Stomach (tissue), 9 donors: ENCODE results near the gene SRL. TPM values are rescaled to one million over a fixed set of nuclear protein-coding genes. Genes with fewer than 3 reads are reported as not detected.

Experiments used
- DNase-seq, 2 donors: peaks; one replicate each; pipeline versions ENCODE4 v3.0.0 to v3.0.0-alpha.2; 2013 to 2019
- H3K27ac ChIP-seq, 5 donors: fragments of 200-600 bp in 4 of 5; sonication (generic) in 4 of 5; one replicate each; pipeline ENCODE4 v1.5.1; 2013 to 2019; ENCODE audit warnings: mild to moderate bottlenecking in 1 of 5, moderate library complexity in 1 of 5
- H3K27me3 ChIP-seq, 3 donors: fragments of 200-600 bp; sonication (generic); one replicate each; pipeline ENCODE4 v1.5.1; 2017 to 2019; ENCODE audit warnings: mixed run types in 1 of 3
- H3K36me3 ChIP-seq, 4 donors: fragments of 200-600 bp; sonication (generic); 1 replicate in 3 of 4; 2 replicates in 1 of 4; pipeline ENCODE4 v1.5.1; 2016 to 2019
- H3K4me1 ChIP-seq, 4 donors: fragments of 200-600 bp; sonication (generic); one replicate each; pipeline ENCODE4 v1.5.1; 2016 to 2019
- H3K4me3 ChIP-seq, 4 donors: fragments of 200-600 bp; sonication (generic) in 3 of 4; one replicate each; pipeline ENCODE4 v1.5.1; 2016 to 2019; ENCODE audit warnings: mild to moderate bottlenecking in 1 of 4
- H3K9me3 ChIP-seq, 4 donors: fragments of 200-600 bp; sonication (generic); one replicate each; pipeline ENCODE4 v1.5.1; 2016 to 2019
- CTCF ChIP-seq, 7 experiments: fragments of 450-650 bp in 4 of 7; fragments of 200-600 bp in 3 of 7; sonication (generic) in 3 of 7; IDR thresholded peaks; one replicate each; pipeline ENCODE4 v1.5.1; 2016 to 2019; ENCODE audit warnings: antibody characterized with exemption in 7 of 7, control low read depth in 2 of 7, mild to moderate bottlenecking in 1 of 7
- EP300 ChIP-seq: sonication (generic); formaldehyde crosslinking; IDR thresholded peaks from one replicate; pipeline ENCODE4 v1.6.1; 2017; ENCODE audit warnings: antibody characterized with exemption
- POLR2A ChIP-seq, 4 donors: fragments of 450-650 bp; IDR thresholded peaks; one replicate each; pipeline ENCODE4 v1.6.1; 2016; ENCODE audit warnings: antibody characterized with exemption in 4 of 4, control low read depth in 2 of 4, mild to moderate bottlenecking in 1 of 4, moderate library complexity in 1 of 4
- POLR2AphosphoS5 ChIP-seq, 3 donors: sonication (generic); formaldehyde crosslinking; IDR thresholded peaks; one replicate each; pipeline ENCODE4 v1.6.1; 2016; ENCODE audit warnings: antibody characterized with exemption in 3 of 3
- WGBS, 5 donors: extraction: QIAGEN DNeasy Blood & Tissue Kit in 3 of 5; methylation state at CpG; one replicate each; pipeline versions ENCODE4 v1.1.5 to v1.1.7; 2013 to 2018; 5-methylcytosine and 5-hydroxymethylcytosine counted together
- intact Hi-C: fragments of 100-400 bp; cut with DNase I; formaldehyde crosslinking; loops from one replicate; pipeline ENCODE4 v1.15.1; 2023; ENCODE audit warnings: low total_unique reads
- polyA plus RNA-seq, 3 donors: library from polyadenylated mRNA; stranded (reverse); fragments of 200-250 nt; gene quantifications; one replicate each; pipeline ENCODE4 v1.2.3, GENCODE V29; 2013
- total RNA-seq, 5 donors: library from RNA; depleted of rRNA; stranded (reverse); fragments of >200 nt; gene quantifications; one replicate each; pipeline versions ENCODE4 v1.1.0 to v1.2.3, GENCODE V29; 2014 to 2016
- donor health status: healthy with polysubstance abuse.
- donor health status: Bipolar disorder and iron deficiency.
- donor health status: healthy.

The SRL gene
- total and polyA plus RNA-seq, 8 donors = 0.31 to 1.5 (median 0.65) TPM; not detected in 4

GRCh38 chr16:4169415-4169814 lies 72.5 kb downstream of the SRL start:
- Histone ChIP-seq H3K36me3 (no peaks in the 10 kb centered on the region), H3K4me3 (no peak overlapping the region), H3K27ac (no peak overlapping the region), H3K4me1 (no peaks in the 10 kb centered on the region), H3K9me3 (no peaks in the 10 kb centered on the region), H3K27me3 (no peaks in the 10 kb centered on the region)
- DNase-seq = no peak
- TF ChIP-seq POLR2A (IDR thresholded peaks at IDR 0.05) = no peak
- no peak for TF ChIP-seq POLR2AphosphoS5 (IDR thresholded peaks at IDR 0.05)
- no peak for TF ChIP-seq EP300
- no peak for TF ChIP-seq CTCF (IDR thresholded peaks at IDR 0.05)
- intact Hi-C loops = no loop called here
- WGBS, 5 donors = 81 to 88% (median 84%) methylated on average over 6 of the region's 6 CpGs

GRCh38 chr16:4166821-4167220 lies 75.1 kb downstream of the SRL start:
- no peaks in the 10 kb centered on the region for H3K4me1 ChIP-seq
- intact Hi-C loops = no loop called here
- H3K27me3 ChIP-seq = no peaks in the 10 kb centered on the region
- DNase-seq = no peak
- no peaks in the 10 kb centered on the region for H3K9me3 ChIP-seq
- no peaks in the 10 kb centered on the region for H3K36me3 ChIP-seq
- 83 to 95% (median 87%) methylated on average over 4 of the region's 4 CpGs for WGBS, 5 donors
- H3K4me3 ChIP-seq = no peak overlapping the region
- TF ChIP-seq POLR2AphosphoS5 (IDR thresholded peaks at IDR 0.05) (no peak), EP300 (no peak), CTCF (IDR thresholded peaks at IDR 0.05) (no peak), POLR2A (IDR thresholded peaks at IDR 0.05) (no peak)
- H3K27ac ChIP-seq = no peak overlapping the region

- Histone ChIP-seq H3K4me1 (no peaks in the 10 kb centered on the region), H3K27ac (no peak overlapping the region), H3K27me3 (no peaks in the 10 kb centered on the region), H3K4me3 (no peak overlapping the region), H3K36me3 (no peaks in the 10 kb centered on the region), H3K9me3 (no peaks in the 10 kb centered on the region)
- WGBS, 5 donors = 76 to 90% (median 86%) methylated on average over 7 of the region's 7 CpGs
- no peak for DNase-seq
- TF ChIP-seq CTCF (IDR thresholded peaks at IDR 0.05) (no peak), POLR2AphosphoS5 (IDR thresholded peaks at IDR 0.05) (no peak), POLR2A (IDR thresholded peaks at IDR 0.05) (no peak), EP300 (no peak)
- intact Hi-C loops = no loop called here
Observed at GRCh38 chr16:4160658-4161430, 81.0 kb downstream of the SRL start.

GRCh38 chr16:4159726-4160125 lies 82.2 kb downstream of the SRL start:
- Histone ChIP-seq H3K4me1 (no peaks in the 10 kb centered on the region), H3K9me3 (no peaks in the 10 kb centered on the region), H3K27me3 (no peaks in the 10 kb centered on the region), H3K36me3 (no peaks in the 10 kb centered on the region), H3K27ac (no peak overlapping the region), H3K4me3 (no peak overlapping the region)
- 88 to 94% (median 92%) methylated on average over 17 of the region's 17 CpGs for WGBS, 5 donors
- TF ChIP-seq EP300 (no peak), POLR2A (IDR thresholded peaks at IDR 0.05) (no peak), CTCF (IDR thresholded peaks at IDR 0.05) (no peak), POLR2AphosphoS5 (IDR thresholded peaks at IDR 0.05) (no peak)
- no peak for DNase-seq
- intact Hi-C loops = no loop called here
